ENCODE results near the gene SMAD1.

The SMAD1 gene

GRCh38 chr4:145502809-145503208 lies 21.2 kb downstream of the SMAD1 start:
- TF ChIP-seq Cebpa-rat (IDR thresholded peaks at IDR 0.05): peak in 2 of 11 experiments; percentile 14 to 58; a peak in 1 of 22 replicates
- Histone ChIP-seq H3K4me2 (peak overlapping the region in 10 of 11 experiments; percentile 55 to 75 (median 72); a peak in 18 of 22 replicates), H3K27ac (peak overlapping the region in 8 of 11 experiments; percentile 14 to 73 (median 64); a peak in 9 of 22 replicates), H3K4me3 (no peak overlapping the region), H3K9ac (no peak overlapping the region; a peak in 1 of 22 replicates), H3K4me1 (peaks cover 48 to 82% (median 63%) of the 10 kb centered on the region in 10 experiments), H4K20me1 (peaks cover 0 to 51% (median 0%) of the 10 kb centered on the region in 11 experiments; a peak in 6 of 22 replicates), H3K36me3 (peaks cover 0 to 19% (median 11%) of the 10 kb centered on the region in 11 experiments; a peak in 16 of 22 replicates), H3K9me3 (replicated peaks in 1 of 11) (peaks cover 0 to 12% (median 0%) of the 10 kb centered on the region in 11 experiments; a peak in 7 of 22 replicates), H3K27me3 (no peaks in the 10 kb centered on the region)

DNA sequence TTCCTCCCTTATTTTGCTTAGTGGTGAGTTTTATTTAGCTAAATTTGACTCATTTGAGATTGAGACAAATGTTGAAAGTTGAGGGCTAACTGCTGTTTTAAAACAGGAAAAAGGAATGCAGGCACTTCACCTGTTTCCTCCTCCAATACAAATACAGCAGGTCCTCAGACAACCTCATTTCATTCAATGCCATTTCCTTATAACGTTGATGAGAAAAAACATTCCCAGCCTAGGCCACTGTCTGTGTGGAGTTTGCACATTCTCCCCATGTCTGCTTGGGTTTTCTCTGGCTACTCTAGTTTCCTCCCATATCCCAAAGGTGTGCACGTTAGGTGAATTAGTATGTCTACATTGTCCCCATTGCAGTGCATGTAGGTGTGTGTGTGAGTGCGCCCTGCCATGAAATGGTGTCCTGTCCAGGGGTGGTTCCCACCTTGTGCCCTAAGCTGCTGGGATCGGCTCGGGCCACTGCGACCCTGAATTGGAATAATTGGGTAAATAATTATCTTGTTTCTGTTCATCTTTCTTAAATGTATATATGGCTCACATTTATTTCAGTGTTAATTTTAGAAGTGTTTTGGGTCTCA lies 21.9 kb downstream of the SMAD1 start:
- Histone ChIP-seq H3K4me3 (no peak overlapping the region; a peak in 1 of 20 replicates), H3K9me3 (replicated peaks in 1 of 11) (peaks cover 0 to 18% (median 1%) of the 10 kb centered on the region in 11 experiments; a peak in 9 of 22 replicates), H3K27me3 (no peaks in the 10 kb centered on the region), H3K4me1 (peaks cover 51 to 90% (median 68%) of the 10 kb centered on the region in 10 experiments), H3K4me2 (peak overlapping the region in 10 of 11 experiments; percentile 20 to 75 (median 72); a peak in 19 of 22 replicates), H3K27ac (peak overlapping the region in 7 of 11 experiments; percentile 14 to 73 (median 60); a peak in 7 of 22 replicates), H4K20me1 (peaks cover 0 to 47% (median 0%) of the 10 kb centered on the region in 11 experiments; a peak in 6 of 22 replicates), H3K9ac (peak overlapping the region in 1 of 11 experiments; percentile 2; a peak in 1 of 22 replicates), H3K36me3 (peaks cover 0 to 15% (median 11%) of the 10 kb centered on the region in 11 experiments; a peak in 16 of 22 replicates)
- no peak for TF ChIP-seq Cebpa-rat (IDR thresholded peaks at IDR 0.05)

DNA sequence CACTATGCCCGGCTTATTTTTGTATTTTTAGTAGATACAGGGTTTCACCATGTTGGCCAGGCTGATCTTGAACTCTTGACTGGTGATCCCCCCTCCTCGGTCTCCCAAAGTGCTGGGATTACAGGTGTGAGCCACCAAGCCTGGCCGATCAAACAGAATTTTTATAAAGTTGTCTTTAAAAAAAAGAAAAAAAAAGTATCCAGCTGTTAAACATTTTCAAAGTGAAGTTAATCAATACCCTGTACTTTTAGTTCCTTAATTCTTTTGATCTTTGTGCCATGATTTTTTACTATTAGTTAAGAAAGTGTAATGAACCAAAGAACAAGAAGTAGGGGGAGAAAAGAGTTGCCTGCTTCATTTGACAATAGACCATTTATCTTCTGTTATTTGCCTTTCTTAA lies 24.3 kb downstream of the SMAD1 start:
- TF ChIP-seq Cebpa-rat (IDR thresholded peaks at IDR 0.05): no peak
- Histone ChIP-seq H3K27me3 (no peaks in the 10 kb centered on the region), H3K4me1 (peaks cover 33 to 77% (median 56%) of the 10 kb centered on the region in 10 experiments), H4K20me1 (peaks cover 0 to 33% (median 0%) of the 10 kb centered on the region in 11 experiments; a peak in 3 of 22 replicates), H3K9ac (no peak overlapping the region), H3K9me3 (replicated peaks in 1 of 11) (peaks cover 4 to 38% (median 14%) of the 10 kb centered on the region in 11 experiments; a peak in 19 of 22 replicates), H3K36me3 (peaks cover 0 to 14% (median 3%) of the 10 kb centered on the region in 11 experiments; a peak in 8 of 22 replicates), H3K4me3 (no peak overlapping the region), H3K4me2 (peak overlapping the region in 3 of 11 experiments; percentile 61 to 82 (median 70); a peak in 5 of 22 replicates), H3K27ac (peak overlapping the region in 2 of 11 experiments; percentile 15 to 66; a peak in 1 of 22 replicates)

- no peaks in the 10 kb centered on the region for H3K27me3 ChIP-seq
- no peak for TF ChIP-seq Cebpa-rat (IDR thresholded peaks at IDR 0.05)
- peaks cover 20 to 54% (median 31%) of the 10 kb centered on the region in 11 experiments for H3K9me3 ChIP-seq (replicated peaks in 1 of 11)
- peak overlapping the region; percentile 23 to 69 (median 58); a peak in 20 of 22 replicates for H3K27ac ChIP-seq
- H4K20me1 ChIP-seq: peaks cover 0 to 28% (median 0%) of the 10 kb centered on the region in 11 experiments; a peak in 2 of 22 replicates
- H3K4me2 ChIP-seq: peak overlapping the region; percentile 11 to 82 (median 53); a peak in 21 of 22 replicates
- H3K4me1 ChIP-seq: peaks cover 17 to 61% (median 40%) of the 10 kb centered on the region in 10 experiments
- H3K4me3 ChIP-seq: peak overlapping the region in 1 of 10 experiments; percentile 34; a peak in 2 of 20 replicates
- H3K9ac ChIP-seq: peak overlapping the region in 6 of 11 experiments; percentile 2 to 35 (median 14); a peak in 6 of 22 replicates
- H3K36me3 ChIP-seq: peaks cover 0 to 31% (median 19%) of the 10 kb centered on the region in 11 experiments; a peak in 18 of 22 replicates
Observed at GRCh38 chr4:145507636-145508035, 26.0 kb downstream of the SMAD1 start.

DNA sequence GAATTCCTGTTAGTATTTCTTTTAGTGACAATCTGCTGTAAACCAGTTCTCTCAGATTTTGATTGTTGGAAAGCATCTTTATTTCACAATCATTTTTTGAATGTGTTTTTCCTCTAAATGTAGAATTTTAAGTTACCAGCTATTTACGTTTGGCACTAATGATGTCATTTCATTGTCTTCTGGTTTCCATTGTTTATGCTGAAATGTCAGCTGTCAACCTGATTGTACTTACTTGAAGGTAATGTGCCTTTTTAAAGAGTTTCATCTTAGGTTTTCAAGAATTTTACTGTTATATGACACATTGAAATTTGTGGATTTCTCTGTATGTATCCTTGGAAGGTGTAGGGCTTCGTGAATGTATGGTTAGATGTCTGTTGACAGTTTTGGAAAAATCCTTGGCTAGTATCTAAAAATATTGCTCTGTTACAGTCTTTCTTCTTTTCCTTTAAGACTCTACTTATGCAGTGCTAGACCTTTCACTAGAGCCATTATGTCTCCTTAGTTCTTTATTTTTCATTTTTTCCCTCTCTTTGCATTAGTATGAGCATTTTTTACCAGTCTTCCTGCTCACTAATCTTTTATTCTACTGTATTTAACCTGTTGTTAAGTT lies 30.4 kb downstream of the SMAD1 start:
- no peak overlapping the region for H3K9ac ChIP-seq
- H3K4me2 ChIP-seq: no peak overlapping the region
- TF ChIP-seq Cebpa-rat (IDR thresholded peaks at IDR 0.05): no peak
- no peak overlapping the region for H3K4me3 ChIP-seq
- peaks cover 20 to 71% (median 55%) of the 10 kb centered on the region in 11 experiments for H3K36me3 ChIP-seq
- H3K4me1 ChIP-seq: peaks cover 4 to 45% (median 14%) of the 10 kb centered on the region in 10 experiments; a peak in 19 of 20 replicates
- peaks cover 0 to 22% (median 0%) of the 10 kb centered on the region in 11 experiments; a peak in 5 of 22 replicates for H4K20me1 ChIP-seq
- H3K27me3 ChIP-seq: no peaks in the 10 kb centered on the region
- H3K9me3 ChIP-seq (replicated peaks in 1 of 11): peaks cover 27 to 60% (median 42%) of the 10 kb centered on the region in 11 experiments
- no peak overlapping the region for H3K27ac ChIP-seq

GRCh38 chr4:145513020-145513621 lies 31.5 kb downstream of the SMAD1 start:
- peaks cover 0 to 34% (median 5%) of the 10 kb centered on the region in 10 experiments; a peak in 15 of 20 replicates for H3K4me1 ChIP-seq
- no peaks in the 10 kb centered on the region for H3K27me3 ChIP-seq
- H3K27ac ChIP-seq: no peak overlapping the region
- TF ChIP-seq Cebpa-rat (IDR thresholded peaks at IDR 0.05): no peak
- no peak overlapping the region for H3K4me3 ChIP-seq
- no peak overlapping the region; a peak in 1 of 22 replicates for H3K4me2 ChIP-seq
- H3K36me3 ChIP-seq: peaks cover 28 to 82% (median 65%) of the 10 kb centered on the region in 11 experiments
- H3K9me3 ChIP-seq (replicated peaks in 1 of 11): peaks cover 27 to 60% (median 52%) of the 10 kb centered on the region in 11 experiments
- peaks cover 0 to 24% (median 0%) of the 10 kb centered on the region in 11 experiments; a peak in 5 of 22 replicates for H4K20me1 ChIP-seq
- H3K9ac ChIP-seq: no peak overlapping the region

GRCh38 chr4:145520172-145520571 lies 38.5 kb downstream of the SMAD1 start:
- Histone ChIP-seq H3K9ac (no peak overlapping the region), H3K4me2 (no peak overlapping the region), H3K36me3 (peaks cover 40 to 86% (median 73%) of the 10 kb centered on the region in 11 experiments), H3K27me3 (no peaks in the 10 kb centered on the region), H3K4me3 (no peak overlapping the region), H3K27ac (no peak overlapping the region), H3K4me1 (peaks cover 0 to 20% (median 8%) of the 10 kb centered on the region in 10 experiments; a peak in 10 of 20 replicates), H4K20me1 (peaks cover 0 to 34% (median 5%) of the 10 kb centered on the region in 11 experiments; a peak in 9 of 22 replicates), H3K9me3 (replicated peaks in 1 of 11) (peaks cover 0 to 49% (median 34%) of the 10 kb centered on the region in 11 experiments; a peak in 18 of 22 replicates)
- no peak for TF ChIP-seq Cebpa-rat (IDR thresholded peaks at IDR 0.05)

- Histone ChIP-seq H3K4me1 (peaks cover 0 to 24% (median 11%) of the 10 kb centered on the region in 10 experiments; a peak in 10 of 20 replicates), H3K27ac (no peak overlapping the region), H3K4me3 (no peak overlapping the region), H3K9ac (no peak overlapping the region), H4K20me1 (peaks cover 0 to 43% (median 6%) of the 10 kb centered on the region in 11 experiments; a peak in 10 of 22 replicates), H3K4me2 (no peak overlapping the region), H3K9me3 (replicated peaks in 1 of 11) (peaks cover 0 to 49% (median 34%) of the 10 kb centered on the region in 11 experiments; a peak in 18 of 22 replicates), H3K27me3 (no peaks in the 10 kb centered on the region), H3K36me3 (peaks cover 33 to 82% (median 67%) of the 10 kb centered on the region in 11 experiments)
- no peak for TF ChIP-seq Cebpa-rat (IDR thresholded peaks at IDR 0.05)
Observed at GRCh38 chr4:145521282-145521681, 39.6 kb downstream of the SMAD1 start.
